Loucy (cell line): ENCODE data around the gene MGAT5B.

Experiments
- CTCF ChIP-seq: fragments of 200-600 bp; sonication (generic); conservative IDR thresholded peaks from 2 replicates; pipeline ENCODE4 v1.5.1; 2014; ENCODE audit warnings: mild to moderate bottlenecking, antibody characterized with exemption, low read length
- EZH2phosphoT487 ChIP-seq: fragments of 200-600 bp; IDR thresholded peaks from 2 replicates; pipeline ENCODE4 v1.6.1; 2018; ENCODE audit warnings: antibody characterized with exemption, mild to moderate bottlenecking, moderate library complexity, borderline replicate concordance

- no peak for TF ChIP-seq CTCF
- TF ChIP-seq EZH2phosphoT487: no peak
Observed at GRCh38 chr17:76988796-76989195, 120.6 kb downstream of the MGAT5B start.
